Ammon's horn (tissue), 1 donor: Measurements from ENCODE around the gene OLFML2B.
"Not testable (repeated sequence)": the region's sequence is repeated elsewhere in the genome, so short reads cannot be mapped to it uniquely, and the experiment has no call there.

Experiments used
- DNase-seq: peaks from one replicate; pipeline ENCODE4 v3.0.0-alpha.2; 2016; ENCODE audit warnings: low spot score

Gene OLFML2B

GRCh38 chr1:162035241-162035640 lies 11.6 kb upstream of the OLFML2B start:
- no peak for DNase-seq

GRCh38 chr1:162033428-162033827 lies 9.8 kb upstream of the OLFML2B start:
- peak; percentile 63 for DNase-seq

GRCh38 chr1:162030759-162031280 lies 7.2 kb upstream of the OLFML2B start:
- DNase-seq, result no peak

GRCh38 chr1:162029157-162029556 lies 5.5 kb upstream of the OLFML2B start:
- DNase-seq, result no peak

DNA sequence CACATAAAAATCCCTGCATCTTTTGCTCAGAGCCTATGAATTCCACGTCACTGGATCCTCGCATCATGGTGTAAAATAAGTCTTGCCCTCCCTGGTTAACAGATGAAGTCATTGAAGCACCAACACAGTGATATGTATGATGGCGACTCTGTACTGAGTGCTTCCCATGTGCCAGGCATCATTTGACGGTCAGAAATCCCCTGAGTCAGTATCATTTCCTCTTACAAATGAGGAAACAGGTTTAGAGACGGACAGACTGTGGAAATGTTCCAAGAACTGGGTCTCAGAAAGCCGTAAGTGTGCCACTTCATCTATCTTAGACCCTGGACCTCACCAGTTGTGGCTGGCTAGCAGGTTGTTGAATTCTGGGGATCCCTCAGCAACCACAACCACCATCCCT lies 5.1 kb upstream of the OLFML2B start:
- peak; percentile 68 for DNase-seq

GRCh38 chr1:162026881-162027280 lies 3.2 kb upstream of the OLFML2B start:
- DNase-seq, result no peak

- no peak for DNase-seq
Measured at GRCh38 chr1:162025541-162025940, 1.9 kb upstream of the OLFML2B start.

GRCh38 chr1:162023181-162023546 lies 505 bp downstream of the OLFML2B start:
- no peak for DNase-seq

GRCh38 chr1:162022626-162023025 lies 1.0 kb downstream of the OLFML2B start:
- no peak for DNase-seq

GRCh38 chr1:162021124-162021523 lies 2.5 kb downstream of the OLFML2B start:
- no peak for DNase-seq

DNA sequence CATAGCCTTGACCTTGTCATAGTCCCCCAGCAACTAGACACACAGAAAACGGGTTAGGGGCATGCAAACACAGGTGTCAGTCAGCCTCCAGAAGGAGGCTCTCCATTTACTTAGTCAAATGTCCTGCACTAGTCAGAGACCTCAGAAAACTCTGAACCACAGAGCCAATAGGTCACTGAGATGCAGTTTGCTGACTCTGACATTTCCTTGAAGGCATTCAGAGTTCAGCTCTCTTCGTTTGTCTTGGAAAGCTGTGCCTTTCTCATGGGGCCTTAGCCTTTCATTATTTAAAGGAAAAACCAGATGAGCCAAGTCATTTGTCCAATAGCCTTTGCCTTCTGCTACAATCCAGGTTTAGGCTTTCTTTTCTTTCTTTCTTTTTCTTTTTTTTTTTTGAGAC lies 3.5 kb downstream of the OLFML2B start:
- no peak for DNase-seq

DNA sequence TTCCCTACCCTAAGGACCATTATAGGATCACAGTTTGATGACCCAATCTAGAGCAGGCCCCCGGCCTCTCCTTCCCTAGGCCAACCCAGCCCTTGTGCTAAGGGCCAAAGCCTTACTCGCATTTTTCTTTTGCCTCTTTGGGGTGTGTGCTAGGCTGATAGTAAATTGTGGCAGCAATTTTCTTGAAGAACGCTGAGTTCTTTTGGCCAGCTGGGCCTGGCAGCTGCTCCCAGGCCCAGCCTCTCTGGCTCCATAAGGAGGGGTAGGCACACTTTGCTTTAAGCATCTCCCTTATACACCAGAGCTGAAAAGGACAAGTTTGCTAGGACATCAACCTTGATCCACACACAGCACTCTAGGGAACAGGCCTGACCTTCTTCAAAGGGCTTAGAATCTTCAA lies 4.2 kb downstream of the OLFML2B start:
- DNase-seq, result no peak

DNA sequence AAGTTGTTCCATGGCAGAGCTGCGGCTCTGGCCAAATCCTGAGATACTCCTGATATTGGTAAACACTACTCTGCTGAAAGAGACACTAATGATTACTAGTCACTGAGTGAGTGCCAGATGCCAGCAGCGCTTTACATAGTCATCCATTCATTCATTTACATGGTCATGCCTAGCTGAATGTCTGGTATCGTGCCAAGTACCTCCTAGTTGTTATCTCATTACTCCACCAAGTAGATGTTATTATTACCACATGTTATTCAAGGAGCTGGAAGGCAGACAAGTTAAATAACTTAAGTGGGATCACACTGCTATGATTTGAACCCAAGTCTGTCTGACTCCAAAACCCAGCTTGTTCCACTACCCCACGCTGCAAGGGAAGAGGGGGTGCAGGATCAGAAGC lies 4.7 kb downstream of the OLFML2B start:
- DNase-seq, result no peak

- DNase-seq, result no peak
Measured at GRCh38 chr1:162018418-162018817, 5.3 kb downstream of the OLFML2B start.

GRCh38 chr1:162017791-162018190 lies 5.9 kb downstream of the OLFML2B start:
- DNase-seq, result not testable (repeated sequence)

DNA sequence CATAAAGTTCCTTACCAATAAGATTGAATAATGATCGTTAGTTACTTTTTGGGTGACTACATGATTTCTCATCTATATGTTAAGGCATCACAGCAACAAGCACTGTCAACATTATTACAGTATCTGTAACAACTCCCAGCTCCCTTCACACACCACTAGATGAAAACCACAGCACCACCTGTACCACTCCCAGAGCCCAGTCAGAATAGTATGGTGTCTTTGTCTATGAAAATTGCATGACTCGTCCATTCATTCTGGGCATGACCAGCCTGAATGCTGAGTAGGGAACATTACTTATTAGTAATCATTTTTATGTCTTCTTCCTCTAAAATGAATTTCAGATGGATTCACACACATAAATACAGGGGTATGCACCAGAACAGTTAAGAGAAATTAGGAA lies 7.0 kb downstream of the OLFML2B start:
- no peak for DNase-seq

DNA sequence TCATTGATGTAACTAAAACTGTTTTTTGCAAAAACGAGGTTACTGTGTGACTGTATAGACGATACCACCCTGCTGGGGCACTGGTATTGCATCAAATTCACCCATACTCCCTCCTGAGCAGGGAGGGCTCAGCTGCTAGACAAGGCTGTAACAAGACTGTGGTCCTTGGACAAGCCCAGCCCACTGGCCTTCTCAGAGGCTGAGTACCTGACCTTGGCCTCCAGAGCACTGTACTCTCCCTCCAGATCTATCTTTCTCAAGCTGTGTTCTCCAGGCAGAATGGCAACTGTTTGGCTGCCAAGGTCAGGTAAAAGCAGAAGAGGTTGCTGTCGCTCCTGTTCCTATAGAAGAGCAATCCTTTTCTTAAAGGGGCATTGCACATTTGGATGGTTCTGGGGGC lies 8.5 kb downstream of the OLFML2B start:
- DNase-seq, result no peak

- DNase-seq, result no peak
Measured at GRCh38 chr1:162014202-162014601, 9.5 kb downstream of the OLFML2B start.

DNA sequence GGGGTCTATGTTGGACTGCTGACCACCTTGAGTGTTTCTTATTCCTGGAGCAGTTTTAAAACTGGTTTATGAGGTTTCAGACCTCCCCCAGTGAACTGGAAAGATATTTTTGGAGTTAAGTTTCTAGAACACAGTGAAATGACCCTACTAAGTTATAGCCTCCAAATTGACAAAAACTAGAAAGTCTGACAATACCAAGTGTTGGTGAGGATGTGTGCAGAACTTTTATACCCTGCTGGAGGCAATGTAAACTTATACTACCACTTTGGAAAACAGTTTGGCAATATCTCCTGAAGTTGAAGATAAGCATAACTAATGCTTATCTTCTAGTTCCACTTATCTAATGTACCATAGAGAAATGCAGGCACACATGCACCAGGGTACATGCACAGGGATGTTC lies 10.4 kb downstream of the OLFML2B start:
- no peak for DNase-seq

- DNase-seq, result no peak
Measured at GRCh38 chr1:162011337-162012012, 12.2 kb downstream of the OLFML2B start.

- DNase-seq, result no peak
Measured at GRCh38 chr1:162010175-162010506, 13.5 kb downstream of the OLFML2B start.

DNA sequence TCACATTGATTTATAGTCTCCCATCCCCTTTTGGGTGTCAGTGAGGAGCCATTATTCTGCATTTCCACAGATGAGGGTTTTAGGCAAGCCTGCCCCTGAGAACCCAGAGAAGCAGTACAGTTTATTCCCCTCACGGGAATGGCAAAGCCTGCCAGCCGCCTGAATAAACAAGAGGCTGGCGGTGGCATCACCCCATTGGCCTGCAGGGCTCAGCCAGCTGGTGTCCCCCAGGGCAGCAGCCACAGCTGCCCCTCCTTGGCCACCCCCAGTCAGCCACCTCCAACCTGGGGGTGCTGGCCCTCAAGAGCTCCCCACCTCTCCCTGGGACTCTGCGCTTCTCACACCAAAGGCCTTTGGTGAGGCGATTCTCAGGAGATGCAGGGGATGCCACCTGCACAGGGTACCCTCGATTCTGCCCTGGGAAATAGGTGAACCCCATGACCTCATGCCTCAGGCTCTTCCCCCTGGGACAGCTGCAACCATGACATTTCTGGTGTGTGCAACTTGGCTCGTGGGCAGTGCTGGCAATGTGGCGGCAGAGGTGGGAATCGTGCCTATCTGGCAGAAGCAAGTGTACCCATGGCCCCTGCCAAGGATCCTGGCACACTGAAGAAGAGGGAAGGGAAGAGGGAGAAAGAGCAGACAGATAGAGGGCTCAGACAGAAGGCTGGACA lies 14.0 kb downstream of the OLFML2B start:
- DNase-seq, result no peak

DNA sequence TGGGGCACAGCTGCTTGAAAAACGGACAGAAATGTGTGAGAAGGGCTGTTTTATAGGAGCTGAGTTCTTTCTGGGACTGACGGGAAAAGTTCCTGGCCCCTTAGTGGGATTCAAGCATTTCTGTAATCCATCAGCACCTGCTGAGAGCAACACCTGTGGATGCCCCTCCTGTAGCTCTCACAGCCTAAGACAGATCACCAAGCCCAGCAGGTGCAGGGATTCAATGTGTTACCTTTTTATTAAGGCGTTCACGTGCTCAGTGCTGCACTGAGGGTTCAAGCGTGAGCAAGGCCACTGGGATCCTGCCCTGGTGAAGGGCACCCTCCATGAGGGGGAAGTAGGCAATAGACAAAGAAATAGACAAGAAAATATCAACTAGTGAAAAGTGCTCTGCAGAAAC lies 14.9 kb downstream of the OLFML2B start:
- no peak for DNase-seq

DNA sequence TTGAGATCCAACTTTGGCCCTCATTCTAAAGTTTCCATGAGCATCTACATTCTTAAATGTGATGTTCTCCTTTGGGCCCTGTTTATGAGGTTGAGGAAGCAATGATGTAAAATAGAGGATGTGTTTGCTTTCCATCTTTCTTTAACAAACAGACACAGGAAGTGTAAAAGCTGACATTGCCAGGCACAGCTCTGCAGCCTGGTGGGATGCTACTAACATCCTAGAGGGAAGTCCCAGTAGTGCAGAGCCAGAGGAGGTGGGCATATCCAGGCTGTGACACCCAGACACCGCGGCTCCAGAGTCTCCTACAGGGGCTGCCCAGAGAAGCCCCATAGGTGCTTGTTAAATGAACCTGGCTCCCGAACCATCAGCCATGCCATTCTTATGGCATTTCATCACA lies 16.2 kb downstream of the OLFML2B start:
- DNase-seq, result no peak
